ENCODE results near the gene ADRA1B.

GRCh38 chr5:159891371-159891770 lies 24.9 kb upstream of the ADRA1B start:
- TF ChIP-seq CTCF (IDR thresholded peaks at IDR 0.05; ENCODE audit: insufficient read depth, low read length, poor library complexity, severe bottlenecking) (no peak), EZH2phosphoT487 (conservative IDR thresholded peaks at IDR 0.05; ENCODE audit: low read length) (no peak)

Data from SU-DHL-6 (cell line).